Activated CD8-positive, alpha-beta memory T cell treated with anti-CD3 and anti-CD28 coated beads for 48 hours (primary cell): ENCODE data around the gene CEBPZOS.
"Not testable (repeated sequence)": the region's sequence is repeated elsewhere in the genome, so short reads cannot be mapped to it uniquely, and the experiment has no call there.

ENCODE experiments used
- DNase-seq, 3 experiments: peaks; one replicate each; pipeline ENCODE4 v3.0.0-alpha.2; 2020; ENCODE audit warnings: low read depth in 2 of 3, low spot score in 2 of 3

Gene CEBPZOS

GRCh38 chr2:37190290-37190689, 6.0 kb upstream of the CEBPZOS start:
- DNase-seq: no peak

GRCh38 chr2:37191253-37191652, 5.0 kb upstream of the CEBPZOS start:
- DNase-seq: no peak

- no peak for DNase-seq
Measured at GRCh38 chr2:37191747-37192146, 4.5 kb upstream of the CEBPZOS start.

GRCh38 chr2:37192551-37192950, 3.7 kb upstream of the CEBPZOS start:
- DNase-seq: no peak

GRCh38 chr2:37195862-37196319, 405 bp upstream of the CEBPZOS start:
- not testable (repeated sequence) for DNase-seq

GRCh38 chr2:37198681-37199065, 2.4 kb downstream of the CEBPZOS start:
- DNase-seq: no peak

GRCh38 chr2:37201208-37201607, 4.9 kb downstream of the CEBPZOS start:
- DNase-seq: no peak

- DNase-seq: peak in 1 of 3 experiments; percentile 29
Measured at GRCh38 chr2:37201766-37202165, 5.5 kb downstream of the CEBPZOS start.

GRCh38 chr2:37203708-37204107, 7.4 kb downstream of the CEBPZOS start:
- no peak for DNase-seq

- DNase-seq: not testable (repeated sequence)
Measured at GRCh38 chr2:37205071-37205661, 8.9 kb downstream of the CEBPZOS start.

GRCh38 chr2:37205689-37206341, 9.5 kb downstream of the CEBPZOS start:
- DNase-seq: no peak

- DNase-seq: not testable (repeated sequence)
Measured at GRCh38 chr2:37206760-37207159, 10.5 kb downstream of the CEBPZOS start.

- no peak for DNase-seq
Measured at GRCh38 chr2:37211212-37211611, 14.9 kb downstream of the CEBPZOS start.

GRCh38 chr2:37211939-37212338, 15.6 kb downstream of the CEBPZOS start:
- no peak for DNase-seq

- DNase-seq: no peak
Measured at GRCh38 chr2:37215250-37215649, 19.0 kb downstream of the CEBPZOS start.

GRCh38 chr2:37219046-37219445, 22.8 kb downstream of the CEBPZOS start:
- no peak for DNase-seq

GRCh38 chr2:37223131-37223530, 26.8 kb downstream of the CEBPZOS start:
- DNase-seq: no peak

GRCh38 chr2:37224063-37224462, 27.8 kb downstream of the CEBPZOS start:
- DNase-seq: no peak

GRCh38 chr2:37225129-37225528, 28.8 kb downstream of the CEBPZOS start:
- not testable (repeated sequence) for DNase-seq

- no peak for DNase-seq
Measured at GRCh38 chr2:37226863-37227262, 30.6 kb downstream of the CEBPZOS start.

- DNase-seq: no peak
Measured at GRCh38 chr2:37228788-37229187, 32.5 kb downstream of the CEBPZOS start.

GRCh38 chr2:37230581-37230980, 34.3 kb downstream of the CEBPZOS start:
- no peak for DNase-seq
